GM12864 (cell line): Measurements from ENCODE around the gene RABL6.
"Not testable (repeated sequence)": the region's sequence is repeated elsewhere in the genome, so short reads cannot be mapped to it uniquely, and the experiment has no call there.

Experiments used
- DNase-seq: peaks from one replicate; pipeline ENCODE4 v3.0.0-alpha.2; 2011; ENCODE audit warnings: low read depth
- H3K4me3 ChIP-seq: 2 replicates; pipeline ENCODE4 v1.5.1; 2011; ENCODE audit warnings: mild to moderate bottlenecking, low read depth, low read length, control low read depth
- TF ChIP-seq, protein P1 (sequence below): IDR thresholded peaks from 2 replicates; pipeline ENCODE4 v1.5.1; 2011; ENCODE audit warnings: low read depth, mild to moderate bottlenecking, moderate library complexity, low read length, control low read depth, inconsistent platforms; ENCODE audit errors: missing control alignments

RABL6 gene

GRCh38 chr9:136861874-136862457 is 54.2 kb downstream of the RABL6 start:
- no peak overlapping the region for H3K4me3 ChIP-seq
- TF ChIP-seq, protein P1, sequence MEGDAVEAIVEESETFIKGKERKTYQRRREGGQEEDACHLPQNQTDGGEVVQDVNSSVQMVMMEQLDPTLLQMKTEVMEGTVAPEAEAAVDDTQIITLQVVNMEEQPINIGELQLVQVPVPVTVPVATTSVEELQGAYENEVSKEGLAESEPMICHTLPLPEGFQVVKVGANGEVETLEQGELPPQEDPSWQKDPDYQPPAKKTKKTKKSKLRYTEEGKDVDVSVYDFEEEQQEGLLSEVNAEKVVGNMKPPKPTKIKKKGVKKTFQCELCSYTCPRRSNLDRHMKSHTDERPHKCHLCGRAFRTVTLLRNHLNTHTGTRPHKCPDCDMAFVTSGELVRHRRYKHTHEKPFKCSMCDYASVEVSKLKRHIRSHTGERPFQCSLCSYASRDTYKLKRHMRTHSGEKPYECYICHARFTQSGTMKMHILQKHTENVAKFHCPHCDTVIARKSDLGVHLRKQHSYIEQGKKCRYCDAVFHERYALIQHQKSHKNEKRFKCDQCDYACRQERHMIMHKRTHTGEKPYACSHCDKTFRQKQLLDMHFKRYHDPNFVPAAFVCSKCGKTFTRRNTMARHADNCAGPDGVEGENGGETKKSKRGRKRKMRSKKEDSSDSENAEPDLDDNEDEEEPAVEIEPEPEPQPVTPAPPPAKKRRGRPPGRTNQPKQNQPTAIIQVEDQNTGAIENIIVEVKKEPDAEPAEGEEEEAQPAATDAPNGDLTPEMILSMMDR, result no peak
- no peak for DNase-seq

DNA sequence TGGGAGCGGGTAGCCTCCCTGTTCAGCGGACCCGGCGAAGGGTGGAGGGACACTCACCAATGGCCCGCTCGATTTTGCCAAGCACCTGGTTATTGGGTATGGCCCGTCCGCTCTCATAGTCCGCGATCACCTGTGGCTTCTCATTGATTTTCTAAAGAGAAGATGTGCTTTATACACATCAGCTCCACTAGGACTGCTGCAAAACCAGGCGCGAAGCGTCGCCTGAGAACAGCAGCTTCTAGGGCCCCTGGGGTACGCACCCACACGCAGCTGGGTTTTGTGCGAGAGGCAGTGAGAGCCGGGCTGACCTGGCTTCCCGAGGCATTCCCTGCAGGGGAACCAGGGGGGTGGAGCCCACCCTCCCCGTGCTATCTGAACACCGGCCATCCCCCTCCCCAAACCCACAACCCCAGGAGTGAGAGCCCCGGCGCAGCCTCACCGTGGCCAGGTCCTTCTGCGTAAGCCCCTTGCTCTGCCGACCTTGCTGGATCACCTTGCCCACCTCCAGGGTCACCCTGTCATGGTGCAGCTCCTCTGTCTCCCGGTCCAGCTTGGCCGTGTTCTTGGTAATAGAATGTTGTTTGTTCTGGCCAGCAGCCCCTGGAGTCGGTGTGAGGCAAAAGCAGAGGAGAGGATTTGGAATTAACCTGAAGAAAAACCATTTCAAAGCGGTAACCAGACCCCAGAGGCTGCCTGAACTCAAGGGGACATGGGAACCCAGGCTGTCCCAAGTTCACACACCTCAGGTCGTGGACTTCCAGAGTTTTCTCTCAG is 55.3 kb downstream of the RABL6 start:
- TF ChIP-seq, protein P1, result no peak
- no peak for DNase-seq

GRCh38 chr9:136863623-136864273 is 56.0 kb downstream of the RABL6 start:
- no peak overlapping the region for H3K4me3 ChIP-seq
- TF ChIP-seq, protein P1, result no peak
- no peak for DNase-seq

More for the DNA sequence above, 55.3 kb downstream of the RABL6 start:
- H3K4me3 ChIP-seq, result no peak overlapping the region

DNA sequence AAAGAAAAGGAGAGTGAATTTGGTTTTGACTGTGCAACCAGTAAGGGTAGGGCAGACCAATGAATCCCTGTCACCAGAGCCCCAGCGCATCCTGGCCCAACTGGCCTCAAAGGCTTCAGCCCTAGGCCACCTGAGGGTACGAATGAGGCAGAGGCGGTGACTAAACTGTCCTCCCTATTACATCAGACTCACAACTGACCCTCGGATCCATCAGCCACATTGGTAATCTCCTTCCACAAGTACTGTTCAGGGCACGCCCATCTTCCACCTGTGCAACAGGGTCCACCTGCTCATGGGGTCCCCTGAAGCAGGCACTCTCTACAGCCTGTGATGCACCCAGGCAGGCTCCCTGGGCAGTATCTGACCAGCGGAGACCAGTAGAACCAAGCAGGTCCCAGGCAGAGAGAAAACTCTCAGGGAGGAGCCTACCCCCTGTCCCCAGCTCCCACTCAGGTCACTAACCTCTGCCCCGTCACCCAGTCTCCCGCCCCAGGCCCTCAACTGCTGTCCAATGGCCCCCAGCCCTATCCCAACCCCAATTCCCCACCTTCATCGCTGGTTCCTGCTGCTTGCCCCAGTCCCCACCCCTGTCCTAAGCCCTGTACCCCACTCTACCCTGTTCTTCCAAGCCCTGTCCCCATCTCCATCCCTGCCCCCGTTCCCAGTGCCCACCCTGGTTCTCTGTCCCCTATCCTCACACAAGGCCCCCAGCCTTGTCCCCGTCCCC is 57.5 kb downstream of the RABL6 start:
- TF ChIP-seq, protein P1, result no peak
- no peak for DNase-seq
- peak overlapping the region; percentile 85 for H3K4me3 ChIP-seq

DNA sequence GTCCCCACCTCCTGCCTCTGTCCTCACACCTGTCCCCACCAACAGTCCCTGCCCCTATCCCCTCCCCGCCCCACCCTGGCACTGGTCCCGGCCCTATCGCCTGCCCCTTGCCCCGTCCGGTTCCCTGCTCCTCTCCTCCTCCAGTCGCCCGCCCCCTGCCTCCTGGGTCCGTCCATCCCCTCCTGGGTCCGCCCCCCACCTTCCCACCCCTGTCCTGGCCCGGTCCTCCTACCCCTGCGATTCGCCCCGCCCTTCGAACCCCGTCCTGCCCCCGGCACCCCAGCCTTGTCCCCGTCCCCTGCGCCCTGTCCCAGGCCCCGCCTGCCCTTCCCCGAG is 58.0 kb downstream of the RABL6 start:
- no peak for DNase-seq
- TF ChIP-seq, protein P1, result no peak
- peak overlapping the region; percentile 85 for H3K4me3 ChIP-seq

DNA sequence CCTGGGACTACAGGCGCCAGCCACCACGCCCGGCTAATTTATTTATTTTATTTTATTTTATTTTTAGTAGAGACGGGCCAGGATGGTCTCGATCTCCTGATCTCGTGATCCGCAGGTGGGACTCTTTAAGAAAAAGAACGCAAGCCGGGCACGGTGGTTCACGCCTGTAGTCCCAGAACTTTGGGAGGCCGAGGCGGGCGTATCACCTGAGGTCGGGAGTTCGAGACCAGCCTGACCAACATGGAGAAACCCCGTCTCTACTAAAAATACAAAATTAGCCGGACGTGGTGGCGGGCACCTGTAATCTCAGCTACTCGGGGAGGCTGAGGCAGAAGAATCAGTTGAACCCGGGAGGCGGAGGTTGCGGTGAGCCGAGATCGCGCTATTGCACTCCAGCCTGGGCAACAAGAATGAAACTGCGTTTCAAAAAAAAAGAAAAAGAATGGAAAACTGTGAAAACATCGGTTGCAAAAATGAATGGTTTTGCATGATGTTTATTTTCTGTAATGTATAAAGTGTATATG is 59.2 kb downstream of the RABL6 start:
- DNase-seq, result not testable (repeated sequence)
- H3K4me3 ChIP-seq, result peak overlapping the region; percentile 85

DNA sequence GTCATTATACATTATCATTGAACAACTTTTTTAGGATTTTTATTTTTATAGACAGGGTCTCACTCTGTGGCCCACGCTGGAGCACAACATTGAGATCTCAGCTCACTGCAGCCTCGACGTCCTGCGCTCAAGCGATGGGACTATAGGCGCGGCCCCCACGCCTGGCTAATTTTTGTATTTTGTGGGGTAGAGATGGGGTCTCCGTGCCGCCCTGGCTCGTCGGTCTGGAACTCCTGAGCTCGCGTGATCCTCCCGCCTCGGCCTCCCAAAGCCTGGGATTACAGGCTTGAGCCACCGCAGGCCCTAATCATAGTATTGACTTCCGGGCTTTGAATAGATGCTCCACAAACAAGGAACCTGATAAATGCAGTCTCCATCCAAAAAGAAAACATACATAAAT is 59.7 kb downstream of the RABL6 start:
- TF ChIP-seq, protein P1, result no peak
- DNase-seq, result no peak
- H3K4me3 ChIP-seq, result no peak overlapping the region
